ENCODE results near the gene S100A1. TPM values are rescaled to one million over a fixed set of nuclear protein-coding genes. Genes with fewer than 3 reads are reported as not detected.
"Not testable (repeated sequence)": the region's sequence is repeated elsewhere in the genome, so short reads cannot be mapped to it uniquely, and the experiment has no call there.

The S100A1 gene
- total RNA-seq, 1 donor from 2014 or later = 13.9 TPM

DNA sequence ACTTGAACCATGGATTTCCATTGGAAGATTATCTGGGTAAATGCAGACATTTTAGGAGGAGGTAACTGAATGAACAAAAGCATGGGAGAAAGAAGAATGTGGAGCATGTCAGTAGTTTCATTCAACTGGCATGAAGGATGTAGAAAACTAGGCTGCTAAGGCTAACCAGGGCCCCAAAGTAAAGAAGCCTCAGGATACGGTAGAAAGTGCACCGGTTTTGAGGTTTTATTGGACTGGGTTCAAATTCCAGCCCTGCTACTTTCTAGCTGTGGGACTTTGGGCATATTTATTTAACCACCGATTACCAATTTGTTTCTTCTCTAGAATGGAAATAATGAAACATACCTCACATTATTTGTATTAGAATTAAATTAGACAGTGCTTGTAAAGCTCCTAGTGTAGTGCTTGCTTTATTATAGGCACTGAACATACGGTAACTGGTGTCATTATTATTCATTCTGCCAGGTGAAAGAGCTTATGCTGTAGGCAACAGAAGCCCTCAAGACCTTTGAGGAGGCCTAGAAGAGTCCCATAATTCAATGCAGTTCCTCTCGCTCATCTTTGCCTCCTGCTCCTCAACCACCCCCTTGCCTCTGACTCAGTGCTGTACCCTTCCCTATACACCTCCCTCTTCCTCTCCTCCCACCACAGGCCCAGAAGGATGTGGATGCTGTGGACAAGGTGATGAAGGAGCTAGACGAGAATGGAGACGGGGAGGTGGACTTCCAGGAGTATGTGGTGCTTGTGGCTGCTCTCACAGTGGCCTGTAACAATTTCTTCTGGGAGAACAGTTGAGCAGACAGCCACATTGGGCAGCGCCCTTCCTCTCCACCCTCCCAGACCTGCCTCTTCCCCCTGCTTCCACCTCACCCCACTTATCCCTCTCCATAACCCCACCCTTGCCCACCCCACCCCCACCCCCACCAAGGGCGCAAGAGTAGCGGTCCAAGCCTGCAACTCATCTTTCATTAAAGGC is 3.1 kb downstream of the S100A1 start:
- DNase-seq (ENCODE audit: low read depth) = peak; percentile 34

DNA sequence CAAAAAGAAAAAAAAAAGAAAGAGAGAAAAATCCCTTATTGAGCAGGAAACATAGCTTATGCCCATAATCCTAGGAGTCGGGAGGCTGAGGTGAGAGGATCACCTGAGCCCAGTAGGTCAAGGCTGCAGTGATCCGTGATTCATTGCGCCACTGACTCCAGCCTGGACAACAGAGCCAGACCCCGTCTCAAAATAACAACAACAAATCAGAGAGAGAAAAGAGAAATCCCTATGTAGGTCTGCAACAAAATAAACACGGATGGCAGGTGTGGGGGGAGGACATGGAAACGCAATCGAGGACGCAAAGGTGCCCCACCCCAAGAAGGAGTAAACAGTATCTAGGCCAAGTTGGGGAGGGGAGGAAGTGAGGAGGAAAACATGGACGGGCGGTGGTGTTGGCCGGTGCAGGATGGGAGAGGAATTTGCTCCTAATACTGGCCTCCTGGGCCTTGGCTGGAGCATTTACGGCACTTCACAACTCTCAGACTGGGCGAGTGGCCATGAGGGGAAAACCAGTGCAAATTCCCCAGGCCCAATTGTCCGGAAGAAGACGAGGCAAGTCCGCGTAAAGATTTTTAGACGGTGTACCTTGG is 5.0 kb downstream of the S100A1 start:
- no peak for DNase-seq (ENCODE audit: low read depth)

DNA sequence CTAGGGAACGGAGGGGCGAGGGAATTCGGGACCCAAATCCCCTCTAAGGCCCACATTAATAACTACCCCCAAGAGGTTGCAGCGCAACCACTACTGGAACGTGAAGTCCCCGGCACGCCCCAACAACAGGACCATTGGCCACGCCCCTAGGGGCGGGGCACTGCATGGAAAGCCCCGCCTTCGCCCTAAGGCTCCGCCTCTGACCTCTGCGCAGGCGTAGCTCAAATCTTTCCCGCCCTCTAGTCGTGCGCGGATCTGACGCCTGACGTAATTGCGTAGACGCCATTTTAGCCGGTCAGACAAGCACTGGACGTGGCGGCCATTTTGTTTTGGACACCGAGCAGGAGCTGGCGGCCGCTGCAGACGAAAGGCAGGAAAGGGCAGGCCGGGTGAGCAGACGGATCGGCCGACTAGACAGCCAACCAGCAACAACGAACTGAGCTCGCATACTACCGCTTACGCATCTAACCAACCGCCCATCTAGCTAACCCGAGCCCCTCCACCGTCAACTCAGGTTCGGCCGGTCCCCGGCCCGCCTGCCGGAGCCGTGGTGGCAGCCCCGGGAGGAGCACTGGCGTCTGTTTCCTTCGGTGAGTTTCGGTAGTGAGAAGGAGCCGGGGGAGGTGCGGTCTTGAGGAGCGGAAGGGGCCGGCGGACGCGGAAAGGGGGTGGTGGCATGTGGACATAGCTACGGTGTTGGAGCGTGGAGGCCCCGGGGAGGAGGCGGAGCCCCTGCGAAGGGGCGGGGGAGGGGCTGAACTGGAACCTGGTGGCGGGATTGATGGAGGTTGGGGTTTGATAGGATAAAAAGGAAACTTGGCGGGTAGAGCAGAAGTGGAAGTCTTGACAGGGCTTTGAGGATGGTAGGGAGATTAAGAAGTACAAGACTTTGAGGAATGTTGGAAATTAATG is 5.8 kb downstream of the S100A1 start, which contains the start of gene CHTOP:
TSS of gene CHTOP (plus strand) at position 313 of the 912 bp plus-strand sequence. CDS start 2,523 bp downstream, outside the sequence.
- DNase-seq (ENCODE audit: low read depth) = peak; percentile 96

DNA sequence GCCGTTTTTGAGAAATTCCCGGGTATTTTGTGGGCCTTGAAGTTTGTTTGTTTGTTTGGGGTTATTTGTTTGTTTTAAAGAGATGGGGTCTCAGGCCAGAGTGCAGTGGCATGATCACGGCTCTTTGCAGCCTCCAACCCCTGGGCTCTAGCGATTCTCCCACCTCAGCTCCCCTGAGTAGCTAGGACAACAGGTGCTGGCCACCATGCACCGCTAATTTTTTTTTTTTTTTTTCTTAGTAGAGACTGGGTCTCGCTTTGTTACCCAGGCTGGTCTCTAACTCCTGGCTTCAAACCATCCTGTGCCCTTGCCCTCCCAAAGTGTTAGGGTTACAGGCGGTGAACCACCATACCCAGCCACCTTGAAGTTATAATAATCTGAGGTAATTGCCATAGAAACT is 7.6 kb downstream of the S100A1 start:
- no peak for DNase-seq (ENCODE audit: low read depth)

DNA sequence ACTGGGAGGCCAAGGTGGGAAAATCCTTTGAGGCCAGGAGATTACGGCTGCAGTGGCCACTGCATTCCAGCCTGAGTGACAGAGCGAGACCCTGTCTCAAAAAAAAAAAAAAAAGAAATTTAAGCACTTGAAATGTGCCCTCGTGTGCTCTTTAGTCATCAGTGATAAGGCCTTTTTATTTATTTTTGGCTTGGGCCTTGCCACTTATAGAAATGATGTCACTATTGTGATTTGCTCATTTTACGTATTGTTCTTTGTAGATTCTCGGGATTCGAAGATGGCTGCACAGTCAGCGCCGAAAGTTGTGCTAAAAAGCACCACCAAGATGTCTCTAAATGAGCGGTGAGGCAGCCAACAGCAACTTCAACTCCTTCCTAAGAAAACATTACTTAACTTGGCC is 8.1 kb downstream of the S100A1 start:
- DNase-seq (ENCODE audit: low read depth) = no peak

DNA sequence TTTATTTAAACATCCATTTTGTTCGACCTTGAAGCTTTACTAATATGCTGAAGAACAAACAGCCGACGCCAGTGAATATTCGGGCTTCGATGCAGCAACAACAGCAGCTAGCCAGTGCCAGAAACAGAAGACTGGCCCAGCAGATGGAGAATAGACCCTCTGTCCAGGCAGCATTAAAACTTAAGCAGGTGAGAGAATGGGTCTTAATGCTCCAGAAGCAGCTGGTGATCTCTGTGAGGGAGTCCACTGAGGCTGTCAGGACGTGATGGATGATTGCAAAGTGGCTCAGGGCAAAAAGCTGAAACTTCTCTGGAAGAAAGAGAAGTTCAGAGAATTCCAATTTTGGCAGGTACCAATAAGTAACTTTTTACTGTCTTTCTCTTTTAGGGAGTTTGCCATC is 10.0 kb downstream of the S100A1 start:
- no peak for DNase-seq (ENCODE audit: low read depth)

DNA sequence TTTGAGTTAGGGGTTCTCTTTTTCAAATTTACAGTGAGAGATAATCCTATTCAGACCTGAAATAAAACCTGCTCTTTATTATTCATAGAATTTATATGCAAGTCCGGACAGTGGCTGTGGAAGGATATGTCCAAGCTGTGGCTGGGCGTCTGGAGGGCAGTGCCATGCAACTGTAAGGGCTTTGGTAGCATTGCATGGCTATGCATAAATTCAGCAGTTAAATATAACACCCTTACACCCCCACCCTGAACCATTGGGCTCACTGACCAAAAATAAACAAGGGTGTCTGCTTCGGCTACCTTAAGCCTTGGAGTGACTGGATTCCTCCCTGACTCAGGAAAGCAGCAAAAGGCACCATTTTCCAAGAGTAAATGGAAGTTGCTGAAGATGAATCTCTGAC is 11.0 kb downstream of the S100A1 start:
- no peak for DNase-seq (ENCODE audit: low read depth)

DNA sequence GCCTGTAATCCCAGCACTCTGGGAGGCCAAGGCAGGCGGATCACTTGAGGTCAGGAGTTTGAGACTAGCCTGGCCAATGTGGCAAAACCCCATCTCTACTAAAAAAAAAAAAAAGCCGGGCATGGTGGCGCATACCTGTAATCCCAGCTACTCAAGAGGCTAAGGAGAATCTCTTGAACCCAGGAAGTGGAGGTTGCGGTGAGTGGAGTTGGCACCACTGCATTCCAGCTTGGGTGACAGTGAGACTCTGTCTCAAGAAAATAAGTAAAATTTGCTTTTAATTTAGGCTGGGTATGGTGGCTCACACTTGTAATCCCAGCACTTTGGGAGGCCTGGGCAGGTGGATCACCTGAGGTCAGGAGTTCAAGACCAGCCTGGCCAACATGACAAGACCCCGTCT is 12.0 kb downstream of the S100A1 start:
- DNase-seq (ENCODE audit: low read depth) = not testable (repeated sequence)

DNA sequence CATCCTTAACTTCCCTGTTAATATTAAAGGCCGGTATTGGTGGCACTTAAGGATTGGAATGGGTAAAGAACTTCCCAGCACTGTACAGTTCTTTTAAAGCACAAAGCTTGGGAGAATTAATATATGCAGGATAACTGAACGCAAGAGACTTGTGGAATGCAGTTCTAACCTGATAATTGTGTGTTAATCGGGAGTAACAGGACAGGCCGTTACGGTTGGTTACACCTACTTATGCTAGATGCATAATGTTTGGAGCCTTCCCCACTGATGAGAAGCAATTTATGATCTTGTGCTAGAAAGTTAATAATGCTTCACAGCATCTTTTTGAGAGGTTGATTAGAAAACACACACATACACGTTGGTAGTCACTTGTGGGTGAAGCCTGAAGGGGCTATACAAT is 12.6 kb downstream of the S100A1 start:
- DNase-seq (ENCODE audit: low read depth) = peak; percentile 41

DNA sequence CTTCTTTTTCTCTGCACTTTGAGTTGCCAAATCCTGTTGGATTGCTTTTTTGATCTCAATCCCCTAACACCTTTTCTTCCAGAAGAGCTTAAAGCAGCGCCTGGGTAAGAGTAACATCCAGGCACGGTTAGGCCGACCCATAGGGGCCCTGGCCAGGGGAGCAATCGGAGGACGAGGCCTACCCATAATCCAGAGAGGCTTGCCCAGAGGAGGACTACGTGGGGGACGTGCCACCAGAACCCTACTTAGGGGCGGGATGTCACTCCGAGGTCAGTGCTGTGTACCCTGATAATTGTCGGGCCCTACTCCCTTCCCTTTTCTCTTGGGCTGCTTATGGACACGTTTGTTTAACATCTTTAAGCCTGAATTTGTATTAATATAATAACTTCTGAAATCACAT is 13.9 kb downstream of the S100A1 start:
- no peak for DNase-seq (ENCODE audit: low read depth)

DNA sequence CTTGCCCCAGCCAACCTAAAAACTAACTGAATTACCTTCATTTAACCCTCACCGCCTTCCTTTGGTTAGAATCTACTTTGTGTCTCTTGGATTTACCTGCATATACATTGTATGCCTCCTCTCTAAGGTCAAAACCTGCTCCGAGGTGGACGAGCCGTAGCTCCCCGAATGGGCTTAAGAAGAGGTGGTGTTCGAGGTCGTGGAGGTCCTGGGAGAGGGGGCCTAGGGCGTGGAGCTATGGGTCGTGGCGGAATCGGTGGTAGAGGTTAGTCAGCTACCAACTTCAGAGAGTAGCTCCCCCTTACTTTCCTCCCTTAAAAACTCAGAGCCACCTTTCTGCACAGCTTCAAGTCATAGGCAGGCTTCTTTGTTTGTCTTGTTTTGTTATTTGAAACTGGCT is 14.9 kb downstream of the S100A1 start:
- no peak for DNase-seq (ENCODE audit: low read depth)

DNA sequence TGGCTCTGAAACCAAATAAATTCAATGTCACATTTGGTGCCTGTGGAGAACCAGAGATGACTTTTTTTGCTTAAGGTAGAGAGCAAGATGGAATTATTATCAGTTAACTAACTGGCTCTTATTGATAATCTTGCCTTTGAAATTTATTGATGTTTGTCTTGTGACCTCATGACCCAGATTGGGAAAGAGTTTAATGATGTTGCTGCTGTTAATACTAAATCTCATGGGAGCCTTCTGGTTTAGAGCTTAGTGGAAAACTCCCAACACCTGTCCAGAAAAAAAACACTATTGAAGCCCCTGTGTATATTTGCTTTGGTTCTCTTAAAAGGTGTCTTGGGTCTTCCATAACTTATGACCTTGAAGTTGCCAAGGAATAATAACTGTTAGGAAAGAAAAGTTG is 15.6 kb downstream of the S100A1 start:
- peak; percentile 42 for DNase-seq (ENCODE audit: low read depth)

DNA sequence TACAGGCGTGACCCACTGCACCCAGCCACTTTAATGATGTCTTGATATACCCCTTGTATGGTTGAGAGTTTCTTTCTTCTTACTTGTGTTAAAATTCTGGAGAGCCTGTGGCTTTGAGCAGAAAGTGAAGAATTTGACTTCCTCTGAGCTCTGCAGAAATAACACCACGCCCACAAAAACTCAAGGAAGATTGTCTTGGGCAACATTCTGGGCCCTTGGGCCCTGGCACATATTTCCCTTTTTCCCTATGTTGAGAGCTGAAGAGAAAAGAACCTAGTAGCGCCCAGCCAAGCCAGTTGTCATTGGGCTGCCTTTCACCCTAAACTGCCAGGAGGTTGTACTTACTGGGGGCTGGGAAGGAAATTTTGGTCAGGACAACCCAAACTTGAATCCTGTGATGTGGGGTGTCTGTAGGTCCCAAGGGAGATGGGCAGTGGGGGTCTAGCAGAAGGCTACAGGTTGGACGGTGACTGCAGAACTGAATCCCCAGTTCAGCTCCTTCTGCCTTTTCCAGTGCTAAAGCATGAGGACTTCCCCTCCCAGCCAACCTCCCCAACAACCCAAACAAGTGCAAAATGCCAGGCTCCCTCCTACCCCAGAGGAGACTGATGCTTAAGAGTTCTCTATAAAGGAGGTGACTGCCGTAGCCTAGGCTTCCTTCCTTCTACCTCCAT is 18.6 kb downstream of the S100A1 start:
- no peak for DNase-seq (ENCODE audit: low read depth)

DNA sequence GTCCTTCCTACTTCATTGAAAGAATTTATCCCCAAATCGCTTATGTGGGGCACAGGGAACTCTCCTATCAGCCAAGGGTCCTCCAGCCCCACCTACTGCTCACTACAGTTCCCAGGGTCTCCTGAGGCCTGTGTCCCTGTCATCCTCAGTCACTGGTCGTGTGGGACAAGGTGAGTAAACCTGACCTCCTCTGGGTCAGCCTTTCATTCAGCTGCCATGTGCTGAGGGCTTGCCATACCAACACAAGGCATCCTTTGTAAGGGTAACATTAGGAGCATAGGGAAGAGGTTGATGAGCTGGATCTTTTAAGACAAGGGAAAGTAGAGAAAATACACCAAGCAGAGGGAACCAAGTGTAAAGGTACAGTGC is 19.1 kb downstream of the S100A1 start:
- no peak for DNase-seq (ENCODE audit: low read depth)

DNA sequence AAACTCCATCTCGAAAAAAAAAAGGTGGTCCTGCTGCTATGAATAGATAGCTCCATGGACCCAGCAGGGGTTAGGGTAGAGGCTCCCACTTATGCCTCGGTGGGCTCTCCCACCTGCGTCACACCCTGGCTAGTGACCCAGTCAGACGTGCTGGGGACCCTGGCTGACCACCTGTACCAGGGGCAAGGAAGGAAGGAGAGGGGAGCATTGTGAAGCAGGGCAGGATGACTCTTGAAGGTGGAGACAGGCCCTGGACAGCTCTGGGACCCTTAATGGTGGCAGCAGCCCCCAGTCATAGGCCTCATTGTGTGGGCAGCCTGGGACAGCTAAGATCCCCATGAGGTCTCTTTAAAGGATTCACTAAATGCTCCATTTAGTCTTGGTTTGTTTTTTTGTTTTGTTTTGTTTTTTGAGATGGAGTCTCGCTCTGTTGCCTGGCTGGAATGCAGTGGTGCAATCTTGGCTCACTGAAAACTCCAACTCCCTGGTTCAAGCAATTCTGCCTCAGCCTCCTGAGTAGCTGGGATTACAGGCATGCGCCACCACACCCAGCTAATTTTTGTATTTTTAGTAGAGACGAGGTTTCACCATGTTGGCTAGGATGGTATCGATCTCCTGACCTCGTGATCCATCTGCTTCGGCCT is 19.9 kb downstream of the S100A1 start:
- DNase-seq (ENCODE audit: low read depth) = peak; percentile 82

DNA sequence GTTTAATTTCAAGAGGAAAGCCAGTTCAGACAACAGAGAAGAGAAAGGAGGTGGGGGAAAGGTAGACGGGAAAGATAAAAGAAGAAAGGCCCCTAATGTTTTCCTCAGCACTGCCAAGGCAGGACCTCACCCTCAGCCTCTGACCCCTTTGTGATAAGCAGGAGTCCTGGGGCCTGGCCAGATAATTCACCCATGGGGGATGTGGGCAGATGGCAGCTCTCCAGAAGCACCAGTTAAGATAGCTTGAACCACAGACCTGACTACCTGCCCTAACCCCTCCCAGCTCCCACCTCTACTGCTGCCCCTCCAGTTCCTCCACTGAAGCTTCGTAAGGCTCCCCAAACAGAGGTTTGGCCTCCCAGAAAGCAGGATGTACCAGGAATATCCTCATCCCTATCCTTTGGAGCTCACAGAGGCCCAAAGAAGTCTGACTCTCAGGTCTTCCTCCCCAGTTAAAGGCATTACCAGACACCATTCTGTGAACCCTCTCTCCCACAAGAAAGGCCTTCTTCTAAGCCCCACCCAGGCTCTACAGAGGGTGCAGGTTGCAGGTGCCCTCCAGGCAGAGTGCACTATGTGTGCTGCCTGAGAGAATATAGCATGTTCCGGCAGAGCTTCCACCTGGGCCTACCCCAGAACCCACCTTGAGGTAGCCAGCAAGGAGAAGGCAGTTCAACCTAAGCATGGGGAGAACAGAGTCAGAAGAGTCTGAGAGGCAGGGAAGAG is 21.1 kb downstream of the S100A1 start:
- DNase-seq (ENCODE audit: low read depth) = no peak

DNA sequence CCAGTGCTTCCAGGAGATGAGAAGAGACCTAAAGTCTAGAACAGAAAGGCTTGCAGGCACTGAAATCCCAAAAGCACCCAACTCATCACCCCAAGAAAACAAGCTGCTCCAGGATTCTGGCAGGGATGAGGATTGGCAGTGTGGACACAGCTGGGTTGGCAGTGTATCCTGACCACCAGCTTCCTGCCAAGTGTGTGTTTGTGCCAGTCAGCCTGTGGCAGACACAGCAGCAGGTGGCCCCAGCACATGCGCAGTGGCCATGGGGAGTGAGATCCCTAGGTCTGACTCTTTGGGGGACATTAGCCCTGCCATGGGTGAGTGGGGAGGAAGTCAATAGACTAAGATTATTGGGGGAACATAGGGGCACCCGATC is 21.6 kb downstream of the S100A1 start:
- DNase-seq (ENCODE audit: low read depth) = no peak

DNA sequence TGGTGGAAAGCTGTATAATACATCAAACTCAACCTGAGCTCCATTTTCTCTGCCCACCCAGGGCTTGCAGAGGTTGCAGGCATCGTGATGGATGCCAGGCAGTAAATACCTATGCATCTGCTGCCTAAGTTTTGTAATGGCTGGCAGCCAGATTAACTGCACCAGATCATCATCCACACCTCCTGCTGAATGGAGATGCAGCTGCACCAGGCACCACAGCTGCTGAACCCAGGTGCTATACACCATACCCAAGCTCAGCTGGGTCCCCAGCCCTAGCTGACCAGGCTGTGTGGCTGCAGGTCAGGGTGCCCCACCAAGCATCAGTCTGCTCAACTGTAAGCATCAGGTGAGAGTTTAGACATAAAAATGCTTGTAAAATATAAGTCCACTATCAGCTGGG is 23.5 kb downstream of the S100A1 start:
- no peak for DNase-seq (ENCODE audit: low read depth)

DNA sequence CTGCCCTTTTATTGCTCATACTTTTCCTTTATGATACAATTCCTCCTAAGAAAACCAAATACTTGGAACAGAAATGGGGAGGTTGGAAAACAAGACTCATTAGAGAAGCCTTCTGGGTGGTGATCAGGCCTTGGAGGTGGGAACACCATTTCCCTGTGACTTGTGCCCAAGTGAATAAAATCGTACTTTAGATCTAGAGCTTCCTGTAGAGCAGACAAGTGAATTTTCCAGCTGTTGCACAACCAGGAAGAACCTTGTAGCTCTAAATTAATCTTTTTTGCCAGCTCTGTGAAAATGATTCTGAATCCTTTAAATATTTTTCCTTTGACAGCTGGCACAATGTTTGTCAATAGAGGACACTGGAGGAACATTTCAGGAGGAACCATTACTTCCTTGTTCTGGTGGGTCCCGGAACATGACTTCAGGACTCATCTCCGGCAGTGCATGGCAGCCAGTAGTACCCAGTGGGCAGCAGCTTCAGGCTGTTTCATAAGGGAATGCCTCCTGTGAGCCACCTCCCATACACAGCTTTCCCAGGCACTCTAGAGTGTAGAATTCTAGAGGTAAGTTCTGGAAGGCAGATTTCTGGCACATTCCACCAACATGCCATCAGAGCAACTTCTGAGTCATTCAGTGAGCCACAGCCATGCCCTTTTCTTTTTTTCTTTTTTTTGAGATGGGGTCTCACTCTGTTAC is 24.7 kb downstream of the S100A1 start:
- DNase-seq (ENCODE audit: low read depth) = peak; percentile 95

DNA sequence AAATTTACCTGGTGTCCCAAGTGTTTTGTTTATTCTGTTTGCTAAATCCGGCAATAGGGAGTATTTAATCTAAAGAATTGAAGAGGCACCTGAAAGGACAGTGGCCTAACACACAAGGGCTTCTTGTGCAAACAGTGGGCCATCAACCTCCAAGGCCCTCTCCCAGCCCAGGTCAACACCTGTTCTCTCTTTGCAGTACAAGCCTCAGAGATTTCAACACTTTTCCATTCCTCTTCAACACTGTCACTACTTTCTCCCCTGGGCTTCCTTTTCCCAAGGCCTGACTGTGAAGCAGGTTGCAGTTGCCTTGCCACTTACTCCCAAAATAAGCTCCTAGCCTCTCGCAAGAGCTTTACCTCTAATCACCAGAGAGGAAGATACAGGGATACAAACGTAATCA is 27.1 kb downstream of the S100A1 start:
- DNase-seq (ENCODE audit: low read depth) = no peak

All from renal cortical epithelial cell (primary cell).